Measurements from ENCODE around the gene SOD1.

Gene SOD1

GRCh38 chr21:31614705-31615104 is 44.8 kb upstream of the SOD1 start:
- H4K20me1 ChIP-seq (ENCODE audit: insufficient read depth, low read length): no peaks in the 10 kb centered on the region
- H3K9ac ChIP-seq (ENCODE audit: low read length): no peak overlapping the region
- no peaks in the 10 kb centered on the region for H3K9me3 ChIP-seq (ENCODE audit: low read length)
- no peaks in the 10 kb centered on the region for H3K4me1 ChIP-seq (ENCODE audit: insufficient read depth, low read length, severe bottlenecking)
- no peaks in the 10 kb centered on the region for H3F3A ChIP-seq (ENCODE audit: insufficient read depth, low read length)
- H3K79me2 ChIP-seq (ENCODE audit: insufficient read depth, low read length): no peaks in the 10 kb centered on the region
- no peaks in the 10 kb centered on the region for H3K9me2 ChIP-seq (ENCODE audit: low read depth, low read length)
- no peak overlapping the region for H3K4me3 ChIP-seq (ENCODE audit: low read depth, low read length, poor library complexity, severe bottlenecking)
- no peaks in the 10 kb centered on the region for H3K36me3 ChIP-seq (ENCODE audit: insufficient read depth, low read length)
- no peak for TF ChIP-seq EZH2 (IDR thresholded peaks at IDR 0.05; ENCODE audit: borderline replicate concordance, low read length)
- no peak for TF ChIP-seq CTCF (IDR thresholded peaks at IDR 0.05; ENCODE audit: low read length)
- H2AFZ ChIP-seq (ENCODE audit: low read length): no peak overlapping the region
- H3K4me2 ChIP-seq (ENCODE audit: low read length): no peak overlapping the region
- no peak overlapping the region for H3K27ac ChIP-seq (ENCODE audit: low read depth, low read length, poor library complexity, severe bottlenecking)
- H3K27me3 ChIP-seq (ENCODE audit: insufficient read depth, low read length): 0 out of 2 replicates have a peak, but pooled peaks cover 8% of the 10 kb centered on the region

GRCh38 chr21:31616216-31616615 is 43.3 kb upstream of the SOD1 start:
- H3K79me2 ChIP-seq (ENCODE audit: insufficient read depth, low read length): no peaks in the 10 kb centered on the region
- no peak overlapping the region for H3K27ac ChIP-seq (ENCODE audit: low read depth, low read length, poor library complexity, severe bottlenecking)
- no peaks in the 10 kb centered on the region for H3K4me1 ChIP-seq (ENCODE audit: insufficient read depth, low read length, severe bottlenecking)
- TF ChIP-seq EZH2 (IDR thresholded peaks at IDR 0.05; ENCODE audit: borderline replicate concordance, low read length) (no peak), CTCF (IDR thresholded peaks at IDR 0.05; ENCODE audit: low read length) (no peak)
- no peaks in the 10 kb centered on the region for H3K9me3 ChIP-seq (ENCODE audit: low read length)
- no peaks in the 10 kb centered on the region for H4K20me1 ChIP-seq (ENCODE audit: insufficient read depth, low read length)
- no peaks in the 10 kb centered on the region for H3K36me3 ChIP-seq (ENCODE audit: insufficient read depth, low read length)
- no peaks in the 10 kb centered on the region for H3K9me2 ChIP-seq (ENCODE audit: low read depth, low read length)
- H3F3A ChIP-seq (ENCODE audit: insufficient read depth, low read length): no peaks in the 10 kb centered on the region
- H2AFZ ChIP-seq (ENCODE audit: low read length): no peak overlapping the region
- no peak overlapping the region for H3K4me3 ChIP-seq (ENCODE audit: low read depth, low read length, poor library complexity, severe bottlenecking)
- no peaks in the 10 kb centered on the region for H3K27me3 ChIP-seq (ENCODE audit: insufficient read depth, low read length)
- no peak overlapping the region for H3K4me2 ChIP-seq (ENCODE audit: low read length)
- H3K9ac ChIP-seq (ENCODE audit: low read length): no peak overlapping the region

GRCh38 chr21:31618696-31619430 is 40.6 kb upstream of the SOD1 start:
- Histone ChIP-seq H3K27ac (ENCODE audit: low read depth, low read length, poor library complexity, severe bottlenecking) (no peak overlapping the region), H3K9me2 (ENCODE audit: low read depth, low read length) (no peaks in the 10 kb centered on the region), H3K4me1 (ENCODE audit: insufficient read depth, low read length, severe bottlenecking) (no peaks in the 10 kb centered on the region), H3K79me2 (ENCODE audit: insufficient read depth, low read length) (no peaks in the 10 kb centered on the region), H2AFZ (ENCODE audit: low read length) (no peak overlapping the region), H3K4me3 (ENCODE audit: low read depth, low read length, poor library complexity, severe bottlenecking) (no peak overlapping the region), H3K27me3 (ENCODE audit: insufficient read depth, low read length) (no peaks in the 10 kb centered on the region), H3K9ac (ENCODE audit: low read length) (no peak overlapping the region), H3K9me3 (ENCODE audit: low read length) (no peaks in the 10 kb centered on the region), H3K36me3 (ENCODE audit: insufficient read depth, low read length) (no peaks in the 10 kb centered on the region), H4K20me1 (ENCODE audit: insufficient read depth, low read length) (no peaks in the 10 kb centered on the region), H3K4me2 (ENCODE audit: low read length) (no peak overlapping the region), H3F3A (ENCODE audit: insufficient read depth, low read length) (no peaks in the 10 kb centered on the region)
- TF ChIP-seq CTCF (IDR thresholded peaks at IDR 0.05; ENCODE audit: low read length) (no peak), EZH2 (IDR thresholded peaks at IDR 0.05; ENCODE audit: borderline replicate concordance, low read length) (no peak)

Data from OCI-LY1 (cell line).